Endothelial cell of umbilical vein (primary cell): ENCODE results near the gene STPG3. TPM values are rescaled to one million over a fixed set of nuclear protein-coding genes. Genes with fewer than 3 reads are reported as not detected.

ENCODE experiments used
- BruUV-seq: library from RNA; stranded (reverse); fragments of 400-500 nt; replicated peaks from 2 replicates; lab custom pipeline; 2021; lab: Mats Ljungman, UMichigan
- CTCF ChIA-PET: fragments of 300-600, 350-600 bp; sonication (Branson Sonifier 250); formaldehyde crosslinking; loops from one replicate; lab custom pipeline; 2021; ENCODE audit warnings: antibody characterized with exemption, inconsistent platforms; lab: Charles Lee
- POLR2A ChIA-PET: fragments of 300-600, 350-600 bp; sonication (Branson Sonifier 250); formaldehyde crosslinking; loops from one replicate; lab custom pipeline; 2021; ENCODE audit warnings: antibody characterized with exemption, inconsistent platforms; lab: Charles Lee
- DNase-seq: peaks from one replicate; pipeline ENCODE4 v3.0.0-alpha.2; 2011; ENCODE audit warnings: low read depth, low spot score
- FAIRE-seq: peaks from 2 replicates; lab custom pipeline; 2011; peaks lifted over from hg19 to GRCh38; lab: Jason Lieb, UNC
- H2AFZ ChIP-seq: 2 replicates; pipeline ENCODE4 v1.6.0; 2012; ENCODE audit warnings: low read depth, low read length, control low read depth, inconsistent platforms
- H3K27ac ChIP-seq: 2 replicates; pipeline ENCODE4 v1.5.1; 2011; ENCODE audit warnings: low read depth, mild to moderate bottlenecking, control low read depth, low read length, moderate library complexity; ENCODE audit not compliant: insufficient read depth
- H3K27me3 ChIP-seq, 2 experiments: 2 replicates each; pipeline versions ENCODE4 v1.6.0 to v1.6.1; 2011; ENCODE audit warnings: low read length in 2 of 2, mixed read lengths in 1 of 2; ENCODE audit not compliant: control insufficient read depth in 2 of 2, insufficient read depth in 2 of 2
- H3K36me3 ChIP-seq, 2 experiments: 2 replicates in 1 of 2; 3 replicates in 1 of 2; pipeline ENCODE4 v1.5.1; 2011; ENCODE audit warnings: low read length in 2 of 2, mild to moderate bottlenecking in 1 of 2, moderate library complexity in 1 of 2; ENCODE audit not compliant: control insufficient read depth in 2 of 2, insufficient read depth in 2 of 2; ENCODE audit errors: extremely low read depth in 1 of 2
- H3K4me1 ChIP-seq: 3 replicates; pipeline ENCODE4 v1.5.1; 2011; ENCODE audit warnings: mild to moderate bottlenecking, low read length; ENCODE audit not compliant: control insufficient read depth, insufficient read depth; ENCODE audit errors: extremely low read depth
- H3K4me2 ChIP-seq: 2 replicates; pipeline ENCODE4 v1.6.1; 2011; ENCODE audit warnings: low read length, control low read depth, mixed read lengths; ENCODE audit not compliant: insufficient read depth
- H3K4me3 ChIP-seq, 3 experiments: fragments of 200-600 bp in 1 of 3; sonication (generic), shearing (Covaris generic) in 1 of 3; replicated peaks in 1 of 3; 2 replicates each; pipeline ENCODE4 v1.5.1; 2011 to 2016; ENCODE audit warnings: control low read depth in 3 of 3, low read length in 3 of 3, mild to moderate bottlenecking in 2 of 3, inconsistent platforms in 1 of 3, low read depth in 1 of 3, moderate library complexity in 1 of 3; ENCODE audit not compliant: insufficient read depth in 1 of 3
- H3K79me2 ChIP-seq: 2 replicates; pipeline ENCODE4 v1.6.0; 2012; ENCODE audit warnings: low read length, inconsistent platforms; ENCODE audit not compliant: control insufficient read depth, insufficient read depth
- H3K9ac ChIP-seq: replicated peaks from 2 replicates; pipeline ENCODE3; 2011; ENCODE audit warnings: low read length, control low read depth; ENCODE audit not compliant: insufficient read depth; ENCODE audit errors: extremely low read depth
- H3K9me1 ChIP-seq: replicated peaks from 3 replicates; pipeline ENCODE4 v1.6.0; 2011; ENCODE audit warnings: mild to moderate bottlenecking, low read length; ENCODE audit not compliant: control insufficient read depth, insufficient read depth; ENCODE audit errors: extremely low read depth
- H3K9me3 ChIP-seq: replicated peaks from 2 replicates; pipeline ENCODE4 v1.5.1; 2012; ENCODE audit warnings: low read length, inconsistent platforms; ENCODE audit not compliant: control insufficient read depth, insufficient read depth
- H4K20me1 ChIP-seq: replicated peaks from 2 replicates; pipeline ENCODE3; 2011; ENCODE audit warnings: mild to moderate bottlenecking, low read length; ENCODE audit not compliant: control insufficient read depth, insufficient read depth; ENCODE audit errors: extremely low read depth
- CTCF ChIP-seq, 2 donors: IDR thresholded peaks; 1 replicate in 1 of 2; 2 replicates in 1 of 2; pipeline ENCODE4 v1.5.1; 2011; ENCODE audit warnings: low read length in 2 of 2, mild to moderate bottlenecking in 2 of 2, moderate library complexity in 2 of 2, control low read depth in 1 of 2, inconsistent platforms in 1 of 2, low read depth in 1 of 2; ENCODE audit not compliant: insufficient read depth in 1 of 2; ENCODE audit errors: extremely low read depth in 1 of 2
- EZH2 ChIP-seq: IDR thresholded peaks from 2 replicates; pipeline ENCODE4 v1.6.1; 2012; ENCODE audit warnings: borderline replicate concordance, low read depth, mild to moderate bottlenecking, moderate library complexity, low read length, inconsistent platforms; ENCODE audit not compliant: severe bottlenecking
- FOS ChIP-seq: IDR thresholded peaks from 2 replicates; pipeline ENCODE4 v1.6.1; 2011; ENCODE audit warnings: mild to moderate bottlenecking, low read length, moderate library complexity, borderline replicate concordance; ENCODE audit not compliant: insufficient read depth
- GATA2 ChIP-seq: IDR thresholded peaks from 2 replicates; pipeline ENCODE4 v1.7.0; 2011; ENCODE audit warnings: low read depth, mild to moderate bottlenecking, moderate library complexity, mixed read lengths, low read length; ENCODE audit not compliant: insufficient read length, insufficient read depth
- JUN ChIP-seq: IDR thresholded peaks from 2 replicates; pipeline ENCODE4 v1.6.1; 2011; ENCODE audit warnings: borderline replicate concordance, low read depth; ENCODE audit not compliant: insufficient read length, insufficient read depth
- MAX ChIP-seq: IDR thresholded peaks from 2 replicates; pipeline ENCODE4 v1.6.1; 2011; ENCODE audit not compliant: insufficient read depth, insufficient read length
- MYC ChIP-seq: IDR thresholded peaks from one replicate; pipeline ENCODE4 v1.6.1; 2011; ENCODE audit warnings: mild to moderate bottlenecking, low read depth, low read length
- POLR2A ChIP-seq: IDR thresholded peaks from 2 replicates; pipeline ENCODE4 v1.6.1; 2012; ENCODE audit warnings: low read depth, mild to moderate bottlenecking, control low read depth, low read length
- POLR2AphosphoS5 ChIP-seq: IDR thresholded peaks from 2 replicates; pipeline ENCODE4 v1.6.1; 2012; ENCODE audit warnings: low read depth, mild to moderate bottlenecking, control low read depth, low read length, moderate library complexity; ENCODE audit not compliant: insufficient read depth
- dilution Hi-C: fragments of 300-500 bp; cut with MboI; formaldehyde crosslinking; loops from one replicate; pipeline ENCODE4 v1.15.0; 2019; ENCODE audit warnings: low sequenced_read_pairs; ENCODE audit not compliant: extremely low pct_ligation_motif_present
- intact Hi-C: fragments of 100-400 bp; cut with micrococcal nuclease; formaldehyde crosslinking; loops from one replicate; pipeline ENCODE4 v1.10.0; 2022
- polyA plus RNA-seq, 4 experiments: library from polyadenylated mRNA; depleted of rRNA in 3 of 4; stranded (reverse) in 3 of 4; unstranded in 1 of 4; fragments of >200 nt; gene quantifications; 2 replicates each; pipeline versions ENCODE4 v1.2.1 to v1.2.3, GENCODE V29; 2011 to 2012; ENCODE audit warnings: missing spikeins in 1 of 4
- total RNA-seq: library from RNA; stranded (reverse); gene quantifications from 2 replicates; pipeline ENCODE4 v1.2.3, GENCODE V29; 2021

Gene STPG3
- total and polyA plus RNA-seq, 2 donors (not counting 3 experiments of a cell fraction or from before 2014, with no cell fraction given) = not detected

GRCh38 chr9:137272241-137273094, 21.4 kb downstream of the STPG3 start:
- no peak for DNase-seq
- H3K9me3 ChIP-seq = no peaks in the 10 kb centered on the region
- CTCF ChIA-PET = interaction anchor here (0.5 to 0.6 kb wide), 2 partner anchors 11 to 24 kb away, joined by 3 read pairs; no protein-coding TSS in a partner anchor
- H3K27me3 ChIP-seq = no peaks in the 10 kb centered on the region
- POLR2A ChIA-PET = no interaction called here
- H4K20me1 ChIP-seq = no peaks in the 10 kb centered on the region
- peaks cover 0 to 23% of the 10 kb centered on the region in 2 experiments for H3K36me3 ChIP-seq
- H3K79me2 ChIP-seq = no peaks in the 10 kb centered on the region
- peaks cover 35% of the 10 kb centered on the region for H3K4me1 ChIP-seq
- no peak overlapping the region for H3K4me3 ChIP-seq
- intact Hi-C loops = no loop called here
- TF ChIP-seq GATA2 = no peak
- no peak for TF ChIP-seq POLR2AphosphoS5
- no peak for TF ChIP-seq EZH2
- no peak for TF ChIP-seq CTCF (IDR thresholded peaks at IDR 0.05; ENCODE audit: extremely low read depth in 1 of 2, insufficient read depth in 1 of 2, low read depth in 1 of 2, low read length in 2 of 2)
- no peak for TF ChIP-seq JUN
- no peak for TF ChIP-seq FOS
- TF ChIP-seq MYC = no peak
- no peak for TF ChIP-seq POLR2A
- no peak for TF ChIP-seq MAX
- no peak overlapping the region for H3K9ac ChIP-seq
- BruUV-seq = no TSS peak
- H3K4me2 ChIP-seq = no peak overlapping the region
- no peak for FAIRE-seq
- H3K27ac ChIP-seq = no peak overlapping the region
- H2AFZ ChIP-seq = no peak overlapping the region
- no peaks in the 10 kb centered on the region for H3K9me1 ChIP-seq
- dilution Hi-C loops = no loop called here
